ENCODE results near the gene RHOT2. TPM values are rescaled to one million over a fixed set of nuclear protein-coding genes. Genes with fewer than 3 reads are reported as not detected.

Gene RHOT2
- total RNA-seq, 1 donor from 2014 or later: 95.9 TPM

DNA sequence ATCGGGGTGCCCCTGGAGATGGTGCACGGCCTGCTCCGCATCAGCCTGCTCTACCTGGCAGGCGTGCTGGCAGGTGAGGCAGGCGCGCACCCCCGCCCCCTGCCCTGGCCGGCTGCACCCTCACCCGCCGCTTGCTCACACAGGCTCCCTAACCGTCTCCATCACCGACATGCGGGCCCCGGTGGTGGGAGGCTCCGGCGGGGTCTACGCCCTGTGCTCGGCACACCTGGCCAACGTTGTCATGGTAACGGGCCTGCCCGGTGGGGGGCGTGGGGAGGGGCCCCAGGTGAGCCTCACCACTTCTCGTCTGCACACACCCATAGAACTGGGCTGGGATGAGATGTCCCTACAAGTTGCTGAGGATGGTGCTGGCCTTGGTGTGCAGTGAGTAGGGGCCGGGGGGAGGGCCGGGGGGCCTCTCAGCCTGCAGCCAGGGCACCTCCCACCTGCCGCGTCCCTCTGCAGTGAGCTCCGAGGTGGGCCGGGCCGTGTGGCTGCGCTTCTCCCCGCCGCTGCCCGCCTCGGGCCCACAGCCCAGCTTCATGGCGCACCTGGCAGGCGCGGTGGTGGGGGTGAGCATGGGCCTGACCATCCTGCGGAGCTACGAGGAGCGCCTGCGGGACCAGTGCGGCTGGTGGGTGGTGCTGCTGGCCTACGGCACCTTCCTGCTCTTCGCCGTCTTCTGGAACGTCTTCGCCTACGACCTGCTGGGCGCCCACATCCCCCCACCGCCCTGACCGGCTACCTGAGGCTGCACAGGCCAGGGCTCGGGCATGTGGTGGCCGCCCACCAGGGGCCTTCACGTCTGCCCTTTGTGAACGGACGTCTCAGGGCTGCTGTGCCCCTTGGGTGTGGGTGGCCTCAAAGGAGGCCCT, 9.6 kb downstream of the RHOT2 start:
- intact Hi-C loops (cut with DNase I): no loop called here
- DNase-seq (ENCODE audit: low spot score) (no peak), ATAC-seq (no peak)

DNA sequence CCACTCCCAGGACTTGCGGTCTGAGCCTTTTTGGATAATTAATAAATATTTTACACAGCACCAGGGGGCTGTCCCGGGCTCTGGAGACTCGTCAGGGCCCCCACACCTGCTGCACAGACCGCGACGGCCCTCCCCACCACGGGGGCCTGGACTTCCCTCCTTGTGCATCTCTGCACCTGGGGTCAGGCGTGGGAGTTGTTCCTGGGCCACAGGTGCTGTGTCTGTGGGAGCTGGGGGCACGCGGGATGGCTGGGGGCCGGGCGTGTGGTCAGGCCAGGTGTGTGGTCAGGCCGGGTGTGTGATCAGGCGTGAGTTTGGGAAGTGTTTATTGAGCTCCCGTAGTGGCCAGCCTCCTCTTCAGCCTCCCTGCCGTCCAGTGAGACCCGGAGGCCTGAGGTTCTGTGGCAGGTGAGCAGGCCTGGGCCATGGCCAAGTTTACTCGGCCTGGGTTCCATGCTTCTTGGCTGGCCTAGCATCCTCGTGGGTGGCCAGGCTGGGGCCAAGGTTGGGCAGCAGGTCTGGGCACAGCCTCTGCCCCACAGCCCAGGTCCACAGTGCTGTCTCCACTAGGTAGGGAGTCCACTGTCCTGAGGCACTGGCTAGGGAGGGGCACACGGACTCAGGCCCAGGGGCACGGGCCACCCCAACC, 10.4 kb downstream of the RHOT2 start:
- DNase-seq (ENCODE audit: low spot score) (no peak), ATAC-seq (peak; percentile 0)
- intact Hi-C loops (cut with DNase I): no loop called here

DNA sequence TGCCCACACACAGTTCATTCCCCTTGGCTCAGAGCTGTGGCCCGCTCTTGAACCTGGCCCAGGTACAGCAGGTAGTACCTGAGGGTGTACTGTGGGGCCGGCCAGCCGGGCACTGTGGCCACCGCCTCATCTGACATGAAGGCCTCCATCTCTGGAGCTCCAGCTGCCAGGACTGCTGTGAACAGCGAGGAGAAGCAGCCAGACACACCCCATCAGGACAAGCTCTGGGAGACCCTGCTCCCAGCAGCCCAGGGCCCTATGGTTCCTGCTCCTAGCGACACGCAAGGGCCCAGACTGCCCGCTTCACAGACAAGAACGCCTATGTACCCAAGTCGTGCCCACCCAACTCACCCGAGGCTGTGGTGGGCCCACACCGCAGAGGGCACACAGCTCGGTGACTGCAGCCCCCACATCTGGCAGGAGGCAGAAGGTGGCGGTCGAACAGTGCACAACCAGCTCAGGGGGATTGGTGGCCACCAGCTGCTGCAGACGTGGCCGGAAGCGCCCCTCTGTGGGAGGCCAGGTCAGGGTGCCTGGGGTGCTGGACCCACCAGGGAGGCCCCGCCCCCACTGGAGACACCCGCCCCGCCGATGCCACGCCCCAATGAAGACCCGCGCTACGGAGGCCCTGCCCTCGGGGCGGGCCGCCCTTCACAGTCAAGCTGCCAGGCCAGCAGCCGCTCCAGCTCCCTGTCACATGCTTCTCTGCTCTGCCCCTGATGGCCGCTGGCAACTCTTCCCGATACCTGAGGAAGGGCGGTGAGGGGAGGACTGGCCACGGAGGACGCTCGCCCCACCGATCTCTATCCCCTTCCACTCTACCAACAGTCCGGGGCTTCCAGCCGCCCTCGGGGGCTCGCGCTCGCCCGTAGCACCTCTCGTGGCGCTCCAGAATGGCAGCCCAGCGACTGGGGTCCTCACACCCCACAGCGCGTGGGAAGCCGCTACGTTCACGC, 11.2 kb downstream of the RHOT2 start:
- intact Hi-C loops (cut with DNase I): no loop called here
- DNase-seq (ENCODE audit: low spot score): peak; percentile 88
- peak; percentile 56 for ATAC-seq

DNA sequence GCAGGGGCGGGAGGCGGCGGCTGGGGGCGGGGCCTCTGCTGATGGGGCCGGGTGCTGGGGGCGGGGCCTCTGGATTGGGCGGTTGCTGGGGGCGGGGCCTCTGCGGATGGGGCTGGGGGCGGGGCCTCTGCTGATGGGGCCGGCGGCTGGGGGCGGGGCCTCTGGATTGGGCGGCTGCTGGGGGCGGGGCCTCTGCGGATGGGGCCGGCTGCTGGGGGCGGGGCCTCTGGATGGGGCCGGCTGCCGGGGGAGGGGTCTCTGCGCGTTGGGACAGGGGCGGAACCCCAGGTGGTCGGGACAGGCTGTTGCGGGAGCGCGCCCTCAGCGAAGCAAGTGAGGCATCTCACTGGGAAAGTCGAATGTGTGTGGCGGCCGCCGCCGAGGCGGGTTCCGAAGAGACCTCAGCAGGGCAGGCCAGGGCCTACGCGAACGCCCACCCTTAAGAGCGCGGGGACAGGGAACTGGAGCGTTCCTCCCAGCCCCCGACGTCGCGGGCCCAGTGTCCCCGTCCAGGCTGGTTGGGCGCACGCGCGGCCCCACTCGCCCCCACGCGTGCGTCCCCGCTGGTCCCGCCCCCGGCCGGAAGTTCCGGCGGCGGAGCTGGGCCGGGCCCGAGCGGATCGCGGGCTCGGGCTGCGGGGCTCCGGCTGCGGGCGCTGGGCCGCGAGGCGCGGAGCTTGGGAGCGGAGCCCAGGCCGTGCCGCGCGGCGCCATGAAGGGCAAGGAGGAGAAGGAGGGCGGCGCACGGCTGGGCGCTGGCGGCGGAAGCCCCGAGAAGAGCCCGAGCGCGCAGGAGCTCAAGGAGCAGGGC, 12.1 kb downstream of the RHOT2 start, which contains the start of gene STUB1:
Gene STUB1 (plus strand): TSS at position 597 of the 811 bp plus-strand sequence. CDS start 116 bp downstream, at position 713.
- intact Hi-C loops (cut with DNase I): no loop called here
- DNase-seq (ENCODE audit: low spot score) (peak; percentile 95), ATAC-seq (peak; percentile 74)

DNA sequence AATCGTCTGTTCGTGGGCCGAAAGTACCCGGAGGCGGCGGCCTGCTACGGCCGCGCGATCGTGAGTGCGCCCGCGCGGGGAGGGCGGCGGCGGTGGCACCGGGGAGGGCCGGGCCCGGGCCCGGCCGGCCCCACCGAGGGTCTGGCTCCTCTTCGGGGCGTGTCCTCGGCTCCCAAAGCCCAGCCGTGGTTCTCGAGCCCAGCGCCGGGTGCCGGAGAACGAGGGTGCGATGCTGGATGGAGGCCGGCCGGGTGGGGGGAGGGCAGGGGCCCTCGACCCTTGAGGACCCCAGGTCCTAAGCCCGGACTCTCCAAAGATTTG, 12.7 kb downstream of the RHOT2 start:
- ATAC-seq (no peak), DNase-seq (ENCODE audit: low spot score) (no peak)
- intact Hi-C loops (cut with DNase I): no loop called here

DNA sequence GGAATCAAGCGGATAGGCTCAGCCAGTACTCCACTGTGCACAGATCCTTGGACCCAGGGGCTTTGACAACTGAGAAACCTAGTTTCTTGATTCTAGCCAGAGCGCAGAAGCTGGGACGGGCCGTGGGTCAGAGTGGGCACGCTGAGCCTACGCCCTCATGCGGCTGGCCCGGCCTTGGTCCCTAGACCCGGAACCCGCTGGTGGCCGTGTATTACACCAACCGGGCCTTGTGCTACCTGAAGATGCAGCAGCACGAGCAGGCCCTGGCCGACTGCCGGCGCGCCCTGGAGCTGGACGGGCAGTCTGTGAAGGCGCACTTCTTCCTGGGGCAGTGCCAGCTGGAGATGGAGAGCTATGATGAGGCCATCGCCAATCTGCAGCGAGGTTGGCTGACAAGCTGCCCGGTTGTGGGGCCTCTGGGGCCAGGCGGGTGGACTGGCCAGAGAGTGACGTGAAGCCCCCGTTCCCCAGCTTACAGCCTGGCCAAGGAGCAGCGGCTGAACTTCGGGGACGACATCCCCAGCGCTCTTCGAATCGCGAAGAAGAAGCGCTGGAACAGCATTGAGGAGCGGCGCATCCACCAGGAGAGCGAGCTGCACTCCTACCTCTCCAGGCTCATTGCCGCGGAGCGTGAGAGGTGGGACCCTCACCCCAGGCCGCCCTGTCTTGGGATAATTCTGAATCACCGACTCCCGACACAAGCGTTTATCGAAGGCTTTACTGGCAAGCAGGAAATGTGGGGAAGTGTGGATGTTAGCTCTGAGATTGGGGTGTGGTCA, 13.2 kb downstream of the RHOT2 start:
- intact Hi-C loops (cut with DNase I): no loop called here
- no peak for ATAC-seq

DNA sequence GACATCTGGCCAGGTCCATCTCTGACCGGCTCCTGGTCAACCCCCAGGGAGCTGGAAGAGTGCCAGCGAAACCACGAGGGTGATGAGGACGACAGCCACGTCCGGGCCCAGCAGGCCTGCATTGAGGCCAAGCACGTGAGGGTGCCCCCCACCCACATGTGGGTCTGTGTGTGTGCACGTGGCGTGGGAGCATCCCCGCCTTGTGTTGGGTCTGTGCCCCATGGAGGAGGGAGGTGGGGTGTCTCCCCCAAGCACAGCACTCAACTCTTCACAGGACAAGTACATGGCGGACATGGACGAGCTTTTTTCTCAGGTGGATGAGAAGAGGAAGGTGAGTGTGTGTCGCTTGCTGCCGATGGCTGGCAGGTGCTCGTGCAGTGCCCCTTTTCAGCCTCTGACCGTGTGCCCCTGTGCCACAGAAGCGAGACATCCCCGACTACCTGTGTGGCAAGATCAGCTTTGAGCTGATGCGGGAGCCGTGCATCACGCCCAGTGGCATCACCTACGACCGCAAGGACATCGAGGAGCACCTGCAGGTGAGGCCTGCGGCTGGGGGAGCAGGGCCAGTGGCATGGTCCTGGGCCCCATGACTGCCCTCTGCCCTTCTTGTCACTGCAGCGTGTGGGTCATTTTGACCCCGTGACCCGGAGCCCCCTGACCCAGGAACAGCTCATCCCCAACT, 14.0 kb downstream of the RHOT2 start:
- intact Hi-C loops (cut with DNase I): no loop called here
- ATAC-seq (no peak), DNase-seq (ENCODE audit: low spot score) (no peak)

More for the DNA sequence above, 13.2 kb downstream of the RHOT2 start:
- DNase-seq (ENCODE audit: low spot score): no peak

DNA sequence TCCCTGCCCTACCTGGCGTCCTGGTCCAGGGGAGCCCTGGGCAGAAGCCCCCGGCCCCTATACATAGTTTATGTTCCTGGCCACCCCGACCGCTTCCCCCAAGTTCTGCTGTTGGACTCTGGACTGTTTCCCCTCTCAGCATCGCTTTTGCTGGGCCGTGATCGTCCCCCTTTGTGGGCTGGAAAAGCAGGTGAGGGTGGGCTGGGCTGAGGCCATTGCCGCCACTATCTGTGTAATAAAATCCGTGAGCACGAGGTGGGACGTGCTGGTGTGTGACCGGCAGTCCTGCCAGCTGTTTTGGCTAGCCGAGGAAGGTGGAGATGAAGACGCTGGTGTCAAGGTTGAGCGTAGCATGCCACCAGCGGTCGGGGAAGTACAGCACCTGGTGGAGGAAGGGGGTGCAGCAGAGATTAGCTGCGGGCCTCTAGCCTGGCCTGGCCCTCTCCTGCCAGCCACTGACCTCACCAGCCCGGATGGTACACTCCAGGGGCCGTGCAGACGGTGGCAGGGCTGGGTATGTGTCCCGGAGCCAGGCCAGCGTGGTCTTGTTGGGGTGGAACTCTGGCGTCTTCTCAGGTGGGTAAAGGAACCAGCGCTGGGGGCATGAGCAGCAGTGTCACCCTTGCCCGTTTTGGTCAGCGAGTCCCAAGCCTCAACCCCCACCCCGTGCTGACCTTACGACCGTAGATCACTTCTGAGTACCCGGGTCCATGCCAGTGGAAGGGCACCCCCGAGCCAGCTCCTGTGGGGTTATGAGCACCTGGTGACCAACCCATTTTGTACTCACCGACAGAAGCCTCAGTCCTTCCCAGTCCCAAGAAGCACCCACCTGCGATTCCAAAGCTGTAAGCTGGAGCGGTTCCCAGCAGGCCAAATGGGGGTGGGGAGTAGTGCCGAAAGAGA, 14.8 kb downstream of the RHOT2 start:
- DNase-seq (ENCODE audit: low spot score): no peak
- intact Hi-C loops (cut with DNase I): no loop called here
- ATAC-seq: no peak

DNA sequence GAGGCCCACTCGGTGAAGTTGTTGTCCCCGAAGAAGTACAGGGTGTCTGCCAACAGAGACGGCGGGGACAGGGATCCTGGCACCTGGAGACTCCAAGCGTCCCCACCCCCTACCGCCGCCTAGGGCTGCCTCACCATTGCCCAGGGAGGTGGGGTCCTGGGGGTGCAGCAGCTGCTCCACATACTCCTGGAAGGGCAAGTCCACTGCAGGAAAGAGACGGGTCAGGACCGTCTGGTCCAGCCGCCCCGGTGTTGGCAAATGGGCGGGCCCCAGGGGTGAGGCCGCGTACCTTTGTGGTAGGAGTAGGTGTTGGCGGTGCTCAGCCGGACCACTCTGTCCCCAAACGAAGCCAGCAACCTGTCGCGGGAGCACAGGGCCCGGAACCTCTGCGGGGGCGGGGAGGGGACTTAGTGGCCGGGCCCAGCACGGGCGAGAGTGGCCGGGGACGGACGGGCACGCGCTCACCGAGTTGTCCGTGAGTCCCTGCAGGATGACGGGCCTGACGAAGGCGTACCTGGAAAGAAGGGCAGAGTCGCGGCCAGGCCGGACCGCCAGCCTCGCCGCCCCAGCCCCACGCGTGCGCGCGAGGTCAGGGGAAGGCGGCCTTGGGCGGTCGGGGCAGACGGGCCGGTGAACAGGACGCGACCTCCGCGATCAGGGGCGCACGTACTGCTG, 15.6 kb downstream of the RHOT2 start:
- intact Hi-C loops (cut with DNase I): no loop called here
- DNase-seq (ENCODE audit: low spot score): no peak
- no peak for ATAC-seq

DNA sequence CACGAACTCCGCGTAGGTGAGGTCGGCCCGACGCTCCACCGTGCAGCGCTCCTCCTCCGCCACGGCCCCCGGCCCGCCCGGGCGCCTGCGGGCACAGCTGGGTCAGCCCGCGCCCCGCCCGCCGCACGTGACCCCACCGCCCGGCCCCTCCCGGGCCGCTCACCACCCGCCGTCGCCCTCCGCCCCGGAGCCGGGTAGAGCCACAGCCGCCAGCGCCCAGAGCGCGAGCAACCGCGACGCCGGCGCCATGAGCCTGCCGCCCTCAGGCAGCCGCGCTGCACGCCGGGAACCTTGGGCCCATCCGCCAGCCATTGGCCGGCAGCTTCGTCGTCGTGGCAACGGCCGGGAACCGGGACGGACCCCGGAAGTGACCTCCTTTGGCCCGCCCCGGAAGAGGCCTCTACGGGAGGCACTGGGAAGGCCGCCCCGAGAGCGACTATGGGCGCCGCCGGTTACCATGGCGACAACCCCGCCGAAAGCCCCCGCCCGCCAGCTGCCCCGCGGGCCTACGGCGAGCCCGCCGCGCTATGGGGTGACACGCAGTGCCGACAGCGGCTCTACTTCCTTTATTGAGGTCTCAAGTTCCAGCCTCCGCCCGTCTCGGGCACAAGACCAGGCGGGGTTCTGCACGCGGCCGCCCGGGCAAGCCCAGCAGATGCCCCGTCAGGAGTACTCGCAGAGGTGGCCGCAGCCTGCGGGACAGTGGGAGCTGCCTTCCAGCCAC, 16.3 kb downstream of the RHOT2 start, which contains the start of gene JMJD8:
Gene JMJD8 (minus strand): TSS at position 264 of the 724 bp plus-strand sequence. CDS start 15 bp downstream, at position 249.
- DNase-seq (ENCODE audit: low spot score): peak; percentile 99
- peak; percentile 84 for ATAC-seq
- intact Hi-C loops (cut with DNase I): no loop called here

DNA sequence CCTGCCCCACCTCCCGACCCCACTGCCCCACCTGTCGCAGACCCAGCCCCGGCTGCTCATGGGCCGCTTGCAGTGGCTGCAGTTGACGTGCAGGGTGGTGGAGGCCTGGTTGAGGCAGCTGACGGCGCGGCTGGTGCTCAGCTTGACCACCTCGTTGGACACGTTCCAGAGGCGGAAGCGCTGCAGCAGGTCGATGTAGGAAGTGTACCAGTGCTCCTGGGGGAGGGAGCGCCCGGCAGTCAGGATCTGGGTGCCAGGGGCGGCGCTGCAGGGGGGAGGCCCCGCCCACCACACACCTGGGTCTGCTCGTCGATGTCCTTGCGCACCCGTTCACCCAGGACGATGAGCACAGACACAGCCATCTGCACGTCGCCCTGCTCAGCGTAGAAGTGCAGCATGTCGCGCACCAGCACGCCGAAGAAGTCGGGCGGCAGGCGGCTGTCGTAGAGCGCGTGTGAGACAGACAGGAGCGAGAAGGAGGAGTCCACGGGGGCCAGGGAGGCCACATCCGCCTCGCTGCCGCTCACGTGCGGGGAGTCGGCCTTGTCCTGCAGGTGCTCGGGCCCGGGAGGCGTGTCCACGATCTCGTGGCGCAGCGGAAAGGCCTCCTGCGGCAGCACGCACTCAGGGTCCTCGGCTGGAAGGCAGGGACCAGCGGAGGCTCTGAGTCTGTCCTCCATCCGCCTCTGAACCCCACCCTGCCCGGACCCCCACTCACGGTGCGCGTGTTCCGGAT, 17.2 kb downstream of the RHOT2 start:
- intact Hi-C loops (cut with DNase I): no loop called here
- no peak for DNase-seq (ENCODE audit: low spot score)

DNA sequence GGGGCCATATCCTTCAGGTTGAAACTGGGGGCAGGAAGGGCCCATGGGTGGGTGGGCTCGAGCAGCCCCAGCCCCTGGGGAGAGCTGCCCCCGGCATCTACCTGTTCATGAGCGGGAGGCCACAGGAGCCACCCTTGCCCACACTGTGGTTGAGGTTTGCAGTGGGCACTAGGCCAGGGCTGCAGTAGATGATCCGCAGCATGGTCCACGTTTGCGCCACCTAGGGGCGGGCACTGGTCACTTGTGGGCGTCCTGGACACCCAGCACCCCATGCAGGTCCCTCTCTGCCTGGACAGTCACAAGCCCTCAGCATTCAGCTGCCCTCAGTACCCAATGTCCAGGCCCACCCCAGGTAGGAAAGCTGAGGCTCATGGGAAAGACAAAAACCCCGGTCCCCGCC, 18.0 kb downstream of the RHOT2 start:
- intact Hi-C loops (cut with DNase I): no loop called here
- no peak for ATAC-seq

More for the DNA sequence above, 17.2 kb downstream of the RHOT2 start:
- ATAC-seq: no peak

DNA sequence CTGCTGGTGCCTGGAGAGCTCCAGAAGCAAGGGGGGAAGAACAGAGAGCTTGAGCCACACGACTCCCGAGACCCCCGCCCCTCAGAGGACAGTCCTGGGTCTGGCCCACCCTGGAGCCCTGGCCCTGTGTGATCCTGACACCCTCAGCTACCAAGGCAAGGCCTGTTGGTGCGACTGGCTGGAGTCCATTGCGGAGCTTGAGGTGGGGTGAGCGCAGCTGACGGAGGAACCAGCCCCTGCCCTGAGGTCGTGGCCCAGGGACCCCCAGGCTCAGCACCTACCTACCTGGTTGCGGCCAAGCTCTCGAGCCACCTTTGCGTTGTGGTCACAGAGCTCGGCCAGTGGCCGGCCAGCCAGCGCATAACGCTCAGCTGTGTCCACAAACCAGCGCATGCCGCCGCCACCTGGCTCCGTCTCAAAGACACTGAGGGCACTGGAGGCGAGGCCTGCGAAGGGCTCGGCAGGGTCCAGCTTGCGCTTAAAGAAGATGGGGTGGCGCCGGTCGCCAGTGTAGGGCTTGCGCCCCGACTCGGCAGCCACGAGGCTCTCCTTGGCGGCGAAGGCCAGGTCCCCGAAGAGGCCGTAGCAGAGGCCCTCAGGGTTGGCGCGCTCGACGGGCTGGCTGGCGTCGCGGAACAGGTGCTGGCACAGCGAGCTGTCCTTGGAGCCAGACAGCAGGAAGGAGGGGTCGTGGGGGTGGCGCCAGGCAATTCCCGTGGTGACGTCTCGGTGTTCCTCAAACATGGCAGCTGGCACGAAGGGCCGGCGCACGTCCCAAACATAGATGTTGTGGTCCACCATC, 18.7 kb downstream of the RHOT2 start:
- intact Hi-C loops (cut with DNase I): no loop called here
- DNase-seq (ENCODE audit: low spot score) (no peak), ATAC-seq (no peak)

More for the DNA sequence above, 18.0 kb downstream of the RHOT2 start:
- DNase-seq (ENCODE audit: low spot score): no peak

DNA sequence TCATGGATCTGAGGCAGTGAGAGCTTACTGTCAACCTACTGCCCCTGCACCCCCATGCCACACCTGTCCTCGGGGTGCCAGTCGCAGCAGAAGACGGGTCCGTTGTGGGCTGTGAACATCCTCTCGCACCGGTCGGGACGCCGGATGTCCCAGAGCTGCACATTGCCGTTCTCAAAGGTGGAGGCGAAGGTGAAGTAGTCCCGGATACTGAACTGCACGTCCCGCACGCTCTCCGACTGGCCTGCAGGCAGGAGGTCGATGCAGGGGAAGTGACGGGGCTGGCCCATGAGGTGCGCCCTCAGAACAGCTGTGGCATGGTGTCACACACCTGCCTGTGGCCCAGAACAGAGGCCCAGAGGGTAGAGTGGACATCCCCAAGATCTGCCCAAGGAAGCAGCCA, 19.6 kb downstream of the RHOT2 start:
- no peak for ATAC-seq
- no peak for DNase-seq (ENCODE audit: low spot score)
- intact Hi-C loops (cut with DNase I): no loop called here
